Osteocyte (in vitro differentiated cells): ENCODE measurements around the gene SERPINA5. TPM values are rescaled to one million over a fixed set of nuclear protein-coding genes. Genes with fewer than 3 reads are reported as not detected.

Source experiments
- DNase-seq: peaks from one replicate; pipeline ENCODE4 v3.0.0; 2021; ENCODE audit warnings: mixed read lengths; ENCODE audit not compliant: unreplicated experiment; ENCODE audit errors: extremely low spot score
- H3K27ac Mint-ChIP-seq: one replicate; pipeline ENCODE4 v1.8.0; 2021; ENCODE audit warnings: mild to moderate bottlenecking, mixed read lengths; ENCODE audit not compliant: unreplicated experiment
- H3K27me3 Mint-ChIP-seq: one replicate; pipeline ENCODE4 v1.8.0; 2021; ENCODE audit warnings: mixed read lengths; ENCODE audit not compliant: unreplicated experiment
- H3K36me3 Mint-ChIP-seq: one replicate; pipeline ENCODE4 v1.8.0; 2021; ENCODE audit warnings: mixed read lengths; ENCODE audit not compliant: unreplicated experiment
- H3K4me1 Mint-ChIP-seq: one replicate; pipeline ENCODE4 v1.8.0; 2021; ENCODE audit warnings: mixed read lengths; ENCODE audit not compliant: unreplicated experiment
- H3K4me3 Mint-ChIP-seq: one replicate; pipeline ENCODE4 v1.8.0; 2021; ENCODE audit warnings: mild to moderate bottlenecking, moderate library complexity, mixed read lengths; ENCODE audit not compliant: unreplicated experiment
- H3K9me3 Mint-ChIP-seq: one replicate; pipeline ENCODE4 v1.8.0; 2021; ENCODE audit warnings: mixed read lengths; ENCODE audit not compliant: unreplicated experiment
- total RNA-seq: library from RNA; stranded (reverse); gene quantifications from 2 replicates; pipeline ENCODE4 v1.2.1, GENCODE V29; 2021
- TF ChIP-seq, protein P1 (sequence below): fragments of 200-600 bp; sonication (generic); IDR thresholded peaks from 2 replicates; pipeline ENCODE4 v1.5.0; 2021; ENCODE audit warnings: antibody characterized with exemption, mild to moderate bottlenecking, moderate library complexity

The SERPINA5 gene
- total RNA-seq, 1 donor from 2014 or later = 0.16 TPM

DNA sequence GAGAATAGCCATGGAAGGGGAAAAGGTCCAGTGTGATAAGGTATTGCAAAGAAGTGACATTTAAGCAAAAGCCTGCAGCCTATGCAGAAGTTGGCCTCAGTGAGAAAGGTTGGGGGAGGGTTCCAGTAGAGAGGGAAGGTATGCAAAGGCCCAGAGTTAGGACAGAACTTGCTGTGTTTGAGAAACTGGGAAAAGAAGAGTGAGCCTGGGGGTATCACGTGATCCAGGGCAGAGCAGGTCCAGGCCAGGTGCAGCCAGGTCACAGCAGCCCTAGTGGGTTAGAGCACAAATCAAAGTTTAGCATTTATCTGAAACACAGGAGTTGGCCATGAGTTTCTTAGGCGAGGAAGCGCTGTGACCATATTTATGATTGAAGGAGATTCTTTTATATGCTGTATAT, 1.6 kb downstream of the SERPINA5 start:
- H3K9me3 Mint-ChIP-seq = no peaks in the 10 kb centered on the region
- no peak overlapping the region for H3K4me3 Mint-ChIP-seq
- H3K27me3 Mint-ChIP-seq = peaks cover 3% of the 10 kb centered on the region
- peaks cover 5% of the 10 kb centered on the region for H3K4me1 Mint-ChIP-seq
- no peak overlapping the region for H3K27ac Mint-ChIP-seq
- no peak for DNase-seq
- TF ChIP-seq, protein P1, sequence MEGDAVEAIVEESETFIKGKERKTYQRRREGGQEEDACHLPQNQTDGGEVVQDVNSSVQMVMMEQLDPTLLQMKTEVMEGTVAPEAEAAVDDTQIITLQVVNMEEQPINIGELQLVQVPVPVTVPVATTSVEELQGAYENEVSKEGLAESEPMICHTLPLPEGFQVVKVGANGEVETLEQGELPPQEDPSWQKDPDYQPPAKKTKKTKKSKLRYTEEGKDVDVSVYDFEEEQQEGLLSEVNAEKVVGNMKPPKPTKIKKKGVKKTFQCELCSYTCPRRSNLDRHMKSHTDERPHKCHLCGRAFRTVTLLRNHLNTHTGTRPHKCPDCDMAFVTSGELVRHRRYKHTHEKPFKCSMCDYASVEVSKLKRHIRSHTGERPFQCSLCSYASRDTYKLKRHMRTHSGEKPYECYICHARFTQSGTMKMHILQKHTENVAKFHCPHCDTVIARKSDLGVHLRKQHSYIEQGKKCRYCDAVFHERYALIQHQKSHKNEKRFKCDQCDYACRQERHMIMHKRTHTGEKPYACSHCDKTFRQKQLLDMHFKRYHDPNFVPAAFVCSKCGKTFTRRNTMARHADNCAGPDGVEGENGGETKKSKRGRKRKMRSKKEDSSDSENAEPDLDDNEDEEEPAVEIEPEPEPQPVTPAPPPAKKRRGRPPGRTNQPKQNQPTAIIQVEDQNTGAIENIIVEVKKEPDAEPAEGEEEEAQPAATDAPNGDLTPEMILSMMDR = no peak
- no peaks in the 10 kb centered on the region for H3K36me3 Mint-ChIP-seq

DNA sequence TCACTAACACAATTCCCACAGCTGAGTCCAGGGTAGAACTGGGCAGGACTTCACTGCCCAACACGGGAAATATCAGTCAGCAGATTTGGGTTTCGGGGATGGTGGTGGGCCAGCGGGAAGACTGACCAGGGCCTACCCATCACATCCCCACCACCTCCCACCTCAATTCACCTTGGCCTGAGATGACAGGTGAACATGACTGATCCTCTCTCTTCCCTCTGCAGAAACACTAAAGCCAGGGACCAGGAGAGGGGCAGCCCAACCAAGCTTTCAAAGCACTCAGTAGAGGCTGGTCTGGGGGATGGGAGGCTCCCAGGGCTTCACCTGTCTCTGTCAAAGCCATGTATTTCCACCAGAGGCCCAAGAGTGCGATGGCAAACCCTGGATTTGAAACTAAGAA, 2.3 kb downstream of the SERPINA5 start:
- Mint-ChIP-seq H3K27me3 (peaks cover 3% of the 10 kb centered on the region), H3K36me3 (no peaks in the 10 kb centered on the region), H3K27ac (no peak overlapping the region), H3K4me1 (peaks cover 5% of the 10 kb centered on the region), H3K9me3 (no peaks in the 10 kb centered on the region), H3K4me3 (no peak overlapping the region)
- DNase-seq = no peak
- TF ChIP-seq, protein P1 = no peak

DNA sequence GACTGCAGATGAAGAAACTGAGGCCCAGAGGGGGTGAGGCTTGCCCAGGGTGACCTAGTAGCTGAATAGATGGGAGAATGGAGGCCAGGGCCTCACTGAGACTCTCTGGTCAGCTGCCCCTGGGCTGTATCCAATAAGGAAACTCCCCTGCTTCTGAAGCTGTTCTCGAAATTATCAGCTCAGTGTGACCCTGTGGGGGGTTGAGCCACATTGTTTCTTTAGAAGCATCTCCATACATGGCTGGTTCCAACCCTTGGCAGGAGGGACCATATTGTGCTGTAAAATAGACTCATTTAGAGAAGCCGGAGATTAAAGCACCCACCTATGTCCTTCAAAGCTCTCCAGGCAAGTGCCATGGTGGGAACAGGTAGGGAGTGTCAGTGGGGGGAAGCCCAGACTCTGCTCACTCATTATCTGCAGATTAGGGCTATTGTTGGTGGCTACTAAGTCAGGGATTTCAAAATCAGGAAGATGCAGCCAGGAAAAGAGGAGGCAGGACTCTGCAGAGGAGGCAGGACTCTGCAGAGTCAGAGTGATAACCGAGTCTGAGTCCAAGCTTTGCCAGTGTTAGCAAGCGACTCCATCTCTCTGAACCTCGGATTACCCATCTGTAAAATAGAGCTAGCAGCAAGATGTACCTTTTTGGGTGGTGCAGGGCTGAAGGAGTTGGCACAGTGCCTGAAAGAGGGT, 3.5 kb downstream of the SERPINA5 start:
- TF ChIP-seq, protein P1 = no peak
- no peaks in the 10 kb centered on the region for H3K36me3 Mint-ChIP-seq
- H3K4me3 Mint-ChIP-seq = no peak overlapping the region
- no peaks in the 10 kb centered on the region for H3K9me3 Mint-ChIP-seq
- DNase-seq = no peak
- no peaks in the 10 kb centered on the region for H3K27me3 Mint-ChIP-seq
- H3K4me1 Mint-ChIP-seq = peaks cover 5% of the 10 kb centered on the region
- no peak overlapping the region for H3K27ac Mint-ChIP-seq

GRCh38 chr14:94586635-94587034, 5.4 kb downstream of the SERPINA5 start:
- TF ChIP-seq, protein P1 = no peak
- no peak for DNase-seq
- Mint-ChIP-seq H3K4me1 (no peaks in the 10 kb centered on the region), H3K27me3 (no peaks in the 10 kb centered on the region), H3K4me3 (no peak overlapping the region), H3K9me3 (no peaks in the 10 kb centered on the region), H3K36me3 (no peaks in the 10 kb centered on the region), H3K27ac (no peak overlapping the region)

DNA sequence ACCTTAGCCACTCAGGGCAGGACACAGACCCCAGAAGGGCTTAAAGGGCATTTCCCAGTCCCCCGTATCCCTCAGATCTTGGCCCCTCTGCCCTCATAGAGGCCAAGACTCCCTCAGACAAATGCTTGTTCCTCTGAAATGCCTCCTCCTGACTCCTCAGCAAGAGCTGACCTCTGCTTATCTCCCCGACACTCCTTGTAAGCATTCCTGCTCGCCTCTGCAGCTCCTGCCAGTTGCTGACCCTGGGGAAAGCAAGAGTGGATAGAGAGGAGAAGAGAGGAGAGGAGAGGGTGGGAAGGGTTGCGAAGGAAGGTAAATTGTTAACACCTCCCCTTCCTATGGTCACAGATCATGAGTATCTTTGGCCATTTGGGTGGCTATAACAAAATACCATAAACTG, 7.1 kb downstream of the SERPINA5 start:
- no peak for DNase-seq
- Mint-ChIP-seq H3K9me3 (no peaks in the 10 kb centered on the region), H3K27ac (no peak overlapping the region), H3K36me3 (no peaks in the 10 kb centered on the region), H3K4me1 (no peaks in the 10 kb centered on the region), H3K27me3 (no peaks in the 10 kb centered on the region), H3K4me3 (no peak overlapping the region)
- TF ChIP-seq, protein P1 = no peak
